Activated CD8-positive, alpha-beta T cell treated with anti-CD3 and anti-CD28 coated beads for 36 hours (primary cell): ENCODE data around the gene IFI27L1. TPM values are rescaled to one million over a fixed set of nuclear protein-coding genes. Genes with fewer than 3 reads are reported as not detected.

Experiments used
- ATAC-seq: fragments of 200-7000 bp; cut with Tn5 transposase; one replicate; pipeline ENCODE4 v1.10.0; 2021; ENCODE audit warnings: mild to moderate bottlenecking, moderate library complexity
- CTCF ChIA-PET: fragments of 350-600 bp; sonication (Branson Sonifier 250); formaldehyde crosslinking; loops from one replicate; lab custom pipeline; 2021; ENCODE audit warnings: antibody characterized with exemption; lab: Charles Lee
- POLR2A ChIA-PET: fragments of 350-600 bp; sonication (Branson Sonifier 250); formaldehyde crosslinking; loops from one replicate; lab custom pipeline; 2021; ENCODE audit warnings: antibody characterized with exemption; lab: Charles Lee
- DNase-seq: peaks from one replicate; pipeline ENCODE4 v3.0.0-alpha.2; 2020
- H3K27ac Mint-ChIP-seq: one replicate; pipeline ENCODE4 v1.8.0; 2021; ENCODE audit warnings: mild to moderate bottlenecking, mixed read lengths
- H3K27me3 Mint-ChIP-seq: one replicate; pipeline ENCODE4 v1.8.0; 2021; ENCODE audit warnings: mixed read lengths
- H3K36me3 Mint-ChIP-seq: one replicate; pipeline ENCODE4 v1.8.0; 2021; ENCODE audit warnings: low read depth, mixed read lengths
- H3K4me1 Mint-ChIP-seq: one replicate; pipeline ENCODE4 v1.8.0; 2021; ENCODE audit warnings: low read depth, mixed read lengths
- H3K4me3 Mint-ChIP-seq: one replicate; pipeline ENCODE4 v1.8.0; 2021; ENCODE audit warnings: mild to moderate bottlenecking, moderate library complexity, mixed read lengths
- H3K9me3 Mint-ChIP-seq: one replicate; pipeline ENCODE4 v1.8.0; 2021; ENCODE audit warnings: mixed read lengths
- CTCF ChIP-seq: fragments of 200-600 bp; IDR thresholded peaks from one replicate; pipeline ENCODE4 v1.8.0; 2022; ENCODE audit warnings: antibody characterized with exemption, mild to moderate bottlenecking
- intact Hi-C: fragments of 100-400 bp; cut with micrococcal nuclease; formaldehyde crosslinking; loops from one replicate; pipeline ENCODE4 v1.10.0; 2022
- total RNA-seq, 2 experiments: library from RNA; stranded (reverse); gene quantifications; one replicate each; pipeline ENCODE4 v1.2.3, GENCODE V29; 2021

The IFI27L1 gene
- total RNA-seq, 2 experiments from 2014 or later = 21.9 to 23.3 TPM

GRCh38 chr14:94142836-94143235, 61.7 kb downstream of the IFI27L1 start:
- ChIA-PET CTCF (interaction anchor here (1.0 to 8.5 kb wide), 9 partner anchors 10 to 344 kb away, joined by 3 to 92 read pairs (median 5); no protein-coding TSS in a partner anchor), POLR2A (no interaction called here)
- no peak for TF ChIP-seq CTCF
- intact Hi-C loops = no loop called here
- Mint-ChIP-seq H3K4me1 (peaks cover 16% of the 10 kb centered on the region), H3K36me3 (no peaks in the 10 kb centered on the region), H3K9me3 (peaks cover 1% of the 10 kb centered on the region), H3K4me3 (no peak overlapping the region), H3K27ac (no peak overlapping the region), H3K27me3 (peaks cover 1% of the 10 kb centered on the region)
- ATAC-seq (no peak), DNase-seq (no peak)

GRCh38 chr14:94143239-94143638, 62.1 kb downstream of the IFI27L1 start:
- peak; percentile 54 for TF ChIP-seq CTCF
- intact Hi-C loops = no loop called here
- Mint-ChIP-seq H3K27ac (no peak overlapping the region), H3K4me3 (no peak overlapping the region), H3K4me1 (peaks cover 16% of the 10 kb centered on the region), H3K9me3 (peaks cover 1% of the 10 kb centered on the region), H3K27me3 (peaks cover 1% of the 10 kb centered on the region), H3K36me3 (no peaks in the 10 kb centered on the region)
- DNase-seq = peak; percentile 34
- ChIA-PET POLR2A (no interaction called here), CTCF (interaction anchor here (1.0 to 8.5 kb wide), 7 partner anchors 10 to 207 kb away, joined by 3 to 92 read pairs (median 5); no protein-coding TSS in a partner anchor)
- ATAC-seq = peak; percentile 64

GRCh38 chr14:94143711-94144110, 62.6 kb downstream of the IFI27L1 start:
- Mint-ChIP-seq H3K4me3 (no peak overlapping the region), H3K9me3 (peaks cover 1% of the 10 kb centered on the region), H3K27me3 (peaks cover 1% of the 10 kb centered on the region), H3K4me1 (peaks cover 16% of the 10 kb centered on the region), H3K36me3 (no peaks in the 10 kb centered on the region), H3K27ac (no peak overlapping the region)
- POLR2A ChIA-PET = interaction anchor here (0.8 kb wide), 1 partner anchor 11 kb away, joined by 3 read pairs; no protein-coding TSS in a partner anchor
- TF ChIP-seq CTCF = no peak
- DNase-seq (no peak), ATAC-seq (no peak)
- CTCF ChIA-PET = interaction anchor here (1.7 to 8.5 kb wide), 3 partner anchors 11 to 207 kb away, joined by 4 to 92 read pairs (median 14); no protein-coding TSS in a partner anchor
- intact Hi-C loops = no loop called here

- intact Hi-C loops = no loop called here
- no peaks in the 10 kb centered on the region for H3K36me3 Mint-ChIP-seq
- ChIA-PET CTCF (interaction anchor here (2.7 kb wide), 1 partner anchor 8 kb away, joined by 15 read pairs; no protein-coding TSS in a partner anchor), POLR2A (no interaction called here)
- ATAC-seq (peak; percentile 20), DNase-seq (no peak)
- peak overlapping the region; percentile 48 for H3K27ac Mint-ChIP-seq
- no peaks in the 10 kb centered on the region for H3K27me3 Mint-ChIP-seq
- TF ChIP-seq CTCF = no peak
- H3K4me1 Mint-ChIP-seq = peaks cover 16% of the 10 kb centered on the region
- H3K9me3 Mint-ChIP-seq = peaks cover 1% of the 10 kb centered on the region
- no peak overlapping the region for H3K4me3 Mint-ChIP-seq
Measured at GRCh38 chr14:94144765-94145164, 63.7 kb downstream of the IFI27L1 start.

GRCh38 chr14:94145902-94146527, 64.9 kb downstream of the IFI27L1 start:
- ChIA-PET CTCF (interaction anchor here (0.9 to 2.7 kb wide), 3 partner anchors 9 to 20 kb away, joined by 3 to 15 read pairs (median 3); no protein-coding TSS in a partner anchor), POLR2A (no interaction called here)
- Mint-ChIP-seq H3K4me1 (peaks cover 16% of the 10 kb centered on the region), H3K9me3 (peaks cover 1% of the 10 kb centered on the region), H3K36me3 (no peaks in the 10 kb centered on the region), H3K27me3 (no peaks in the 10 kb centered on the region), H3K4me3 (no peak overlapping the region), H3K27ac (no peak overlapping the region)
- TF ChIP-seq CTCF = no peak
- peak; percentile 39 for ATAC-seq
- no peak for DNase-seq
- intact Hi-C loops = no loop called here
